HG03066 (cell line): ENCODE data around the gene FN3KRP.
A peak's percentile ranks its signal among the peaks of the same experiment; 100 is the strongest.

ENCODE experiments used
- ATAC-seq: cut with Tn5 transposase; IDR thresholded peaks from one replicate; pipeline ENCODE4 v1.9.1; 2021; ENCODE audit warnings: low read depth; ENCODE audit not compliant: unreplicated experiment

The FN3KRP gene, protein sequence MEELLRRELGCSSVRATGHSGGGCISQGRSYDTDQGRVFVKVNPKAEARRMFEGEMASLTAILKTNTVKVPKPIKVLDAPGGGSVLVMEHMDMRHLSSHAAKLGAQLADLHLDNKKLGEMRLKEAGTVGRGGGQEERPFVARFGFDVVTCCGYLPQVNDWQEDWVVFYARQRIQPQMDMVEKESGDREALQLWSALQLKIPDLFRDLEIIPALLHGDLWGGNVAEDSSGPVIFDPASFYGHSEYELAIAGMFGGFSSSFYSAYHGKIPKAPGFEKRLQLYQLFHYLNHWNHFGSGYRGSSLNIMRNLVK

DNA sequence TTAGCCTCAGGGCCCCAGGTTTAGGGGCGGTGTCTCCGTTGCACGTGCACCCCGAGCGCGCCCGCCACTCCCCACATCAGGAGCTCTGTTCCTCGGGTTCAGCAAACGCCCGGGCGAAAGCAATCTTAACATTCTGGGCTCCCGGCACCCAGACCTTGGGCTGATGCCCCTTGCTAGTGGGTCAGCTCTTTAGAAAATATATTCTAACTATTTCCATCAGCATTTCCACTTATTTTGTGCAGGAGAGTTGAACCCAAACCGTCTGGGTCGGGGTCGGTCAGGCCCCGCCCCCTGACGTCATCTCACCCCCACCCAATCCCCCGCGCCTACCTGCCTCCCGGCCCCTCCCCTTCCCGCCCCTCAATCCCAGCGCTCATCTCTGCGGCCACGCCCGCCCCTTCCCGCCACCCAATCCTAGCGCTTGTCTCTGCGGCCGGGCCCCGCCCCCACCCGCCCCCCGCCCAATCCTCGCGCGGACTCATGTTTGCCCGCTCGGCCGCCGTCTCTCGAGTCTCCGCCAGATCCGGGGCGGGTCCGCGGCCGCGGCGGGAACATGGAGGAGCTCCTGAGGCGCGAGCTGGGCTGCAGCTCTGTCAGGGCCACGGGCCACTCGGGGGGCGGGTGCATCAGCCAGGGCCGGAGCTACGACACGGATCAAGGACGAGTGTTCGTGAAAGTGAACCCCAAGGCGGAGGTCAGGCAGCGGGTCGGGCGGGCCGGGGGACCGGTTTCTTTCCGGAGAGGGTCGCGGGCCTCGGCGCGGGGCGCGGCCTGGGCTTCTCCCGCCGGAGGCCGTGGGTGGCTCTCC, at the start of gene FN3KRP:
TSS of gene FN3KRP (plus strand) at position 504 of the 808 bp plus-strand sequence. CDS start at position 554, 50 bp downstream.
- ATAC-seq, result peak; percentile 64

DNA sequence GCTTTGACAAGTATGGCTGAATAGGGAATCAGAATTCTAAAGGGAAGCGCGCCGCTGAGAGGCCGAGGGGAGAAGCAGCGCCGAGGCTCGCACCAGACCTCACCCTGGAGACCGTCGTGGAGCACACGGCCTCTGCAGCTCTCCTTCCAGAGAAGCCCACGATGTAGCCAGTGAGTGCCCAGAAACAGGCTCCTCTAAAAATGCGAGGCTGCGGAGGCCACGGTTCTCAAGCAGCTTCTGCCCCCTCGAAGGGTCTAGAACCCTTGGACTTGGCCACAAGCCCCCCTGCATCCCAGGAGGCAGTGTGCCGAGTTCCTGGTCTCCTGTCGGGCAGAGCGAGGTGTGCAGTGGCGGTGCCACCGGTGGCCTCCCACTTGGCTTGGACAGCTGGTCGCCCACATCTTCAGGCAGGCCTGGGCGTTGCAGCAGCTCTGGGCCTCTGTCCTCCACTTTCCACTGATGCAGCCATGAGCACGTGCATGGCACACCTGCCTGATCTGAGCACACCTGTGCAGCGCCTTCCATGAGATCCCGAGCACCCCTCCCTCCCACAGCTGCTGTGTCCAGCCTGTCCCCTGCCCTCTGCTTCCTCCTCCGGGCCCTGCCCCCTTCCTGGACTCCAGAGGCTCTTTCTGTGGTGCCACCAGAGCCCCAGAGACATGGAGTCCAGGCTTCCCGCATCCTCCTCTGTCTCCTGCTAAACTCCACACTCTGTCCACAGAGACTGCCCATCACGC, 49.4 kb upstream of the FN3KRP start:
- ATAC-seq, result no peak

DNA sequence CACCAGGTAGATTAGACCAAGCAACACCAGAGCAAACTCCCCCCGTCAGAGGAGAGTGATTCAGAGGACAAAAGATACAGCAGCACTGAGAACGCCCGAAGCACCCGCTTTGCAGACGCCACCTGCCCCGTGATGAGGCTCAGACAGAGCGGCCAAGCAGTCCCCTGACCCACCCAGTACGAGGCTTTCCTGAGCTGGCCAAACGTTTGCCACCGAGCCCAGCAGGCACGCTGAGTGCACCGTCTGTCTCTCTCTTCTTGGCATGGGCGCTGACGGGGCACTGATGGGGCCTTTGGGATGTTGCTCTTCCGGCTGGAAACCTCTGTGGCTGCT, 48.9 kb upstream of the FN3KRP start:
- no peak for ATAC-seq

DNA sequence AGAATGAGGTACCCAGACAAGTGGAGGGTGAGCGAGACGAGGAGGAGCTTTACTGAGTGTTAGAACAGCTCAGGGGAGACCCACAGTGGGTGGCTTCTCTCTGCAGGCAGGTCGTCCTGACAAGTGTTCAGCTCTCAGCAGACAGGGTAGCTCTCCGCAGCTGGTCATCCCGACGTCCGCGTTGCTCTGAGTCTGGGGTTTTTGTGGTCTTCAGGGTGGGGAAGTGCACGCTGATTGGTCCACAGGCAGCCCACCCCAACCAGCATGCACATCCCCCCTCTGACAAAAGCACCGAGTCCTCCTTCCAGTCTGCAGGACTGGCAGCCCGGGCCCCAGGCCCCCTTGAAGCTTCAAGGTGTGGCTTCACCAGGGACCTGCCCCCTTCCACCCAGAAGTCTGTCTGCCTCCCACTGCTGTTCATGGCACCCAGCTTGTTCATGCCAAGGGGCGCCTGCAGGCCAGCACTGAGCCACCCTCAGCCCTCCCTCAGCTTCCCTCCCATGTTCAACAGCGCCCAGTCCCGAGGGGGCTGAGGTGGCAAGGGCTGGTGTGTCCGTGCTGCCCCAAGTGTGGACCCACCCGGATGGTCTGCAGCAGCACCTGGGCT, 48.4 kb upstream of the FN3KRP start:
- ATAC-seq, result no peak

DNA sequence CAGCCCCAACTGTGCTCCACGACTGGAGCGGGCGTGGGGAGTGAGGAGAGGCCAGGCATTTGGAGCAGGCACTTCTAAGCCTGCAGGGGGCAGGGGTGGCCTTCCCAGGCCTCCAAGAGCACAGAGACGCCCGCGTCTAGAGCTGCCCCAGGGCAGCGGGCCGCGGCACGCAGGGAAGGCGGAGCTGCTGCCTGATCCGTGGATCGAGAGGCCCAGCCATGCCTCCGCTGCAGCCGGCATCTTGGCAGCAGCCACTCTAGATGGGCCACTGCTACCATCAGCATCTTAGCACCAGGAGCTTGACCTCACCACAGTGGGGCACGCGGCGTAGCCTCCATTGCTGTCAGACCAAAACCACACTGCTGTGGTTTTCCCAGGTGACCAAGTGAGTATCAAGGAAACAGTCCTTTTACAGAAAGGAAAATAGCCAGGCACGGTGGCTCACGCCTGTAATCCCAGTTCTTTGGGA, 47.8 kb upstream of the FN3KRP start:
- ATAC-seq, result peak; percentile 63

DNA sequence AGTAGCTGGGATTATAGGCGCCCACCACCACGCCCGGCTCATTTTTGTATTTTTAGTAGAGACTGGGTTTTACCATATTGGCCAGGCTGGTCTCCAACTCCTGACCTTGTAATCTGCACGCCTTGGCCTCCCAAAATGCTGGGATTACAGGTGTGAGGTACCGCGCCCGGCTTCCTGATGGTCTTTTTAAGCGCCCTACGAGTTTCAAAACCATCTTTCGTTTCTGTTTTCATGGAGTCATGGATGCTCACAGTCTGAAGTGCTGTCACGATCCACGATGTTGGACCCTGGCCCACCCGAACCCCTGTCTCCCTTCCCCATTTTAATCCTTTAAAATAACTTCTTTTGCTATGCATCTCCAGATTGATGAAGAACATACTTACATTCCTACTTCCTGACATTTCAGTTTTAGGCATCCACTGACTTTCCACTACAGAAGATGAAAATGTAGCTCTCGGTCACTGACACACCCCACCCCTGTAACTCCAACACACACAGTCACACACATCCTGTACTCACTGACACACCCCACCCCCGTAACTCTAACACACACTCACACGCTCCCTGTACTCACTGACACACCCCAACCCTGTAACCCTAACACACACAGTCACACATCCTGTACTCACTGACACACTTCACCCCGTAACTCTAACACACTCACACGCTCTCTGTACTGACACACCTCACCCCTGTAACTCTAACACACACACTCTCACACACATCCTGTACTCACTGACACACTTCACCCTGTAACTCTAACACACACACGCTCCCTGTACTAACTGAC, 45.6 kb upstream of the FN3KRP start:
- no peak for ATAC-seq

DNA sequence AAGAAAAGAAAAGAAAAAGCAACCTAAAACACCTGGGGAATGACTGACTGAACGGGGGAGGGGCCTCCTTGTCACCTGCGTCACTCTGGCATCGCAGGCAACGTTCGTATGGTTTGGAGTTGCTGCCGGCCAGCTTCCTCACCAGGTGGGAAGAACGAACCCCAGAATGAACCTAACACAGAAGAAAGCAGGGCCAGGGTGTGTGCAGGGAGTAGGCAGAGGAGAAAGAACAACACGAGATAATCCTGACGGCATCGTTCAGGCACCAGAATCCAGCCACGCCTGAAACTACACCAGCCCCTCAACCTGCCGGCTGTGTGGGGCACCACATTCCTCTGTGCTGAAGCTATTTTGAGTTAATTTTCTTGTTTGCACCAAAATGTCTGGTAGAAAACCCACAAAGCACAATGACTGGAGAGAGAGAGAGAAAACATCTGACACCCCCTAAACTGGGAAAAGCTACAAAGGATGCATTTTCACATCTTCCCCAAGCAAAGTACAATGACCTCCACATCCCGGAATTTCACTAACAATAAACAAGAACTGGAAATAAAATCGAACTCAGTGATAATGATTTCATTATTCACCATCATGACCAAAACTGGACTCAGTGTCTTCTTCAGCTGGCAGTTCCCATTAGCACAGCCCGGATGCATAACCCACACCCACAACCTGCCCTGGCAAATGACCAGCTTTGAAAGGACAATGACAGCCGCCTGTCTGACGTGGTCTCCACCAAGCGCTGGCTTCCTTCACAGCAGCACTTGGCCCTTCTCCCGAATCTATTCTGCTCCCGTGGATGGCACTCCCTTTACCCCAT, 41.6 kb upstream of the FN3KRP start:
- no peak for ATAC-seq

DNA sequence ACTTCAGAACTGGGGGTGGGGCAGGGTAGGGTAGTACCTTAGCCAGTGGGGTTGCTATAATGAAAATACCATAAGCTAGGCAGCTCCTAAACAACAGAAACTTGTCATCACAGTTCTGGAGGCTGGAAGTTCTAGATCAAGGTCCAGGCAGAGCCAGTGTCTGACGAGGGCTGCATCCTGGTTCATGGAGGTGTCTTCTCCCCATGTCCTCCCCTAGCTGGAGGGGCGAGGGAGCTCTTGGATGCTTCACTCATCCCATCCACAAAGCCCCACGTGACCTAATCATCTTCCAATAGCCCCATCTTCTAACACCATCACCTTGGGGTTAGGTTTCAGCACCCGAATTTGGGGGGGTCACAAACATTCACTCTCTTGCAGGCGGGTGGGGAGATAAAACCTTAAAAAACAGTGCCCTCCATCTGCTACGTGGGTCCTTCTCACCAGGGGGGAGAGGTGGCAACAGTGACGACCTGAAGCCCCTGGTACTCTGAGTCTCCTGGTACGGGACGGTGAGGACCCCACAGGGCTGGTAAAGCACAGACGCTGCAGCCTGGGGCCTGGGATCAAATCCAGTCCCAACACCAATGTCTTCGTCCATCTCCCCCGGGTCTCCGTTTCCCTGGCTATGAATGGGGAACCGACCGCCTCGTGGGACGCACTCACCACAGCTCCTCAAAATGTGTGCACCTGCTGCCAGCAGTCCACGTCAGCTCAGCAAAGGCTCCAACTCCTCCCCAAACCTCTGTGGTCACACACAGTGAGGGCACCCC, 40.8 kb upstream of the FN3KRP start:
- no peak for ATAC-seq

DNA sequence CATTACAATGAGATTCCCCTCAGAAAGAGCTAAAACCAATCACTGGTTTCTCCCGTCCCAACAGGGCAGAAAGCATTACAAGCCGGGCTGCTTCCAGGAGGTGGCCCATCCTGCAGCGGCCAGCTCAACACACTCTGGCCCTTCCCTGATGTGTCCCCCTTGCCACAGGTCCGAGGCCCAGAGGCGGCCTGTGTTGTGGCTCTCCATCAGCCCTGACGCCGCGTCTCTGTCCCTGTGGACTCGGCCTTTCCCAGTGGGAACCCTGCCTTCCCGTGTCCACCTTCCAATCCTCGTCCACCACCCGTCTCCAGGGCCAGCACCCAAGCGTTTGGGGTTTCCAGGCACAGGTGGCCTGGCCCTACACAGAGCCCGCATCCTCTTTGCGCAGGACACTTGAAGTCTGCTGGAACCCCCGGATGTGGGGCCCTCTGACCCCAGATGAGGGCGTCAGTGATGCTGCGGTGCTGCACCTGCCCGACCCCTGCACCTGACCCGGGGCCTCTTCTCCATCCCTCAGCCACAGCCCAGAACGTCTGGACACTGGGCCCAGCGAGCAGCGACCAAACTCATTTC, 39.1 kb upstream of the FN3KRP start:
- ATAC-seq, result no peak

DNA sequence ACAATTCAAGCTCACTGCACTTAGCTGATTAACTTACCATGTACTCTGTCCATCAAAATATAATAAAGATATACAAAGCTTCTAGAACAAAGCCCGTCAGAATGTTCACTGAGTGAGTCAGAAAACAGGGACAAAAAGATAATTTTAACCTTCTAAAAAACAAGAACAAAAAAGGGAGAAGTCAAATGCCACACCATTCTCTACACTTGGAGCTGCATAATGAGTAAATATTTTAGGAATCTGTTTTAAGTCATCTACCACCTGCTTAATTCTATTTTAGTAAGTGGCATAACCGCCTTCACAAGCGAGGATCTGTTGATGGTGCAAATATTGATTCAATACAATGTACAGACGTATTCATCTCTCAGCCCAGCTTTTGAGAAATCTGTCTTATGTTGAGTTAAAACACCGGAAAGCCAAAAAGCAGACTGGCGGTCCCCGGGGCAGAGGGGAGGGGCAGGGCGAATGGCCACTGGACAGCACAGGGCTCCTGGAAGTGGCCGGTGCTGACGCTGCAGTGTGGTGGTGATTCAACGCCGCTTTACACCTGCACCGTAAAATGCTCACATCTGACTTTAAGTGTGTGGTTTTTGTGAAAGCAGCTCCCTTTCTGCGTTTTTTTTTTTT, 38.1 kb upstream of the FN3KRP start:
- ATAC-seq, result no peak

DNA sequence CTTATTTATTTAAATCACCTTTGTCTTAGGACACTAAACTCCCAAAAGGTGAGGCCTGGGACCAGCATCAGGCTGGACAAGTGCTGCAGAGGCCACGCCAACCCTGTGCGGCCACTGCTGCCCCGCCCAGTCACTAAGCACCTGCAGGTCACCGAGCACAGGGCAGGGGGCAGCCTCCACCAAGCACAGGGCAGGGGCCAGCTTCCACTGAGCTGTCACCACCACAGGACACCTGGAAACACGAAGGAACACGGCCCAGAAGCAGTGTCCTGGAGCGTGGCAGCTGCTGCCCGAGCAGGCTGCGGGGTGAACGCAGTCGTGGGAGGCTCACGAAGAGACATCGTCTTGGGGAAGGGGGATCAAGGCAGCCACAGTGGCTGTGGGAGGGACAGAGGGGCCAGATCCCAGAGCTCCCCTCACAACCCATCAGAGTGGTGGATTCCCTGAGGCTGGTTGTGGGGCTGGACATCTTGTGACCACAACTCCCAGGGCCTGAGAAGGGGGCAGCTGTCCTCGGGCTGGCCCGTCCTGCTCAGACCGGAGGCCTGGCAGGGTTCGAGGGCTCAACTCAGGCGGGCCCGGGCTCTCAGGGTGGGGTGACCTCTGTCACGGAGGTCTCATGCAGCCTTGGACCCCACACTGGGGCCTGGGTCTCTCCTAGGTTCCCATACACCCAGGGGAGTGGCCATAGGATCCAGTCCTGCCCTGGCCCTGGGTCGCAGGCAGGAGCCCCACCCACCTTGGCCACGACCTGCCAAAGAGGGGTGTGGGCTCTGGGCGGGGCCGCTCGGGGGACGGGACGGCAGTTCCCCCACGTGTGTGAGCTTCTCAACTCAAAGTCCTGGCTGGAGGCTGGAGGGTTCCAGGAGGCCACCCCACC, 36.7 kb upstream of the FN3KRP start:
- ATAC-seq, result no peak

DNA sequence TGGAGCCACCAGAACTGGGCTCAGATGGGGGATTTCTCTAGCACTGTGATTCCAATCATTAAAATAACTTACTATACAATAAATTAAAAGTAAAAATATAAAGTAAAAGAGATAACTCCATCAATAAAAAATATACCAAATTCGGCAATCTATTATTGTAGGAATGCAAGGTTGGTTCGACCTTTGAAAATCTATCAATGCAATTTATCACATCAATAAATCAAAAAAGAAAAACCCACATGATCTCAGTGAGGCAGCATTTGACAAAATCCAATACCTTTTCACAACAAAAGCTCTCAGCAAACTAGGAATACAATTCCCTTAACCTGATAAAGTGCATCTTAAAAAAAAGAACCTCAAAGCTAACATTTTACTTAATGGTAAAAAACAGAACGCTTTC, 35.0 kb upstream of the FN3KRP start:
- ATAC-seq, result no peak

DNA sequence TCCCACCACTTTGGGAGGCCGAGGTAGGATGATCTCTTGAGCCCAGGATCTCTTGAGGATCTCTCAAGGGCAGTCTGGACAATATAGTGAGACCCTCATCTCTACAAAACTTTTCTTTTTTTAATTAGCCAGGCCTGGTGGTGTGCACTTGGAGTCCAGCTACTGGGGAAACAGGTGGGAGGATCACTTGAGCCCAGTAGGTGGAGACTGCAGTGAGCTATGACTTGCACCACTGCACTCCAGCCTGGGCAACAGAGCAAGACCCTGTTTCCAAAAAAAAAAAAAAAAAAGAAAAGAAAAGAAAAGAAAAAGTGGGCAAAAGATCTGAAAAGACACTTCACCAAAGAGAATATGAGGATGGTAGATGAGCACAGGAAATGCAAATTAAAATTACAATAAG, 33.0 kb upstream of the FN3KRP start:
- no peak for ATAC-seq

DNA sequence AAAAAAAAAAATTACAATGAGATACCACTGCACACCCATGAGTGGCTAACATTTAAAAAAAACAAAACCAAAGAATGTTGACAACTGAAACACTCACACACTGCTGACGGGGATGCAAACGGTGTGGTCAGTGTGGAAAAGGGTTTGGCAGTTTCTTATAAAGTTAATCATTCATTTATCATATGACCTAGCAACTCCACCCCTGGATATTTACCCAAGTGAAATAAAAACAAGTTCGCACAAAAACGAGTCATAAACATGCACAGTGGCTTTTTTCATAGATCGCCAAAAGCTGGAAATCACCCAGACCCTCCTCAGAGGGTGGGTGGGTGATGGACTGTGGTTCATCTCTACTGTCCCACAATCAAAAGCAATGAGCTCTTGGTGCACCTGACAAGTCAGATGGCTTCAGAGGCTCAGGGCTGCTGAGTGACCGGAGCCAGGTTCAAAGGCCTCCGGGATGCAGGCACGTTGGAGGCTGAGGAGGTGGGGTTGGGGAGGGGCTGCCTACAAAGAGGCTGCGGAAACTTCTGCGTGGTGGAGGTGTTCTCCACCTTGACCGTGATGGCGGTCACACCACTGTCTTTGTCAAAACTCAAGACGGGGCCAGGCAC, 32.2 kb upstream of the FN3KRP start:
- no peak for ATAC-seq

DNA sequence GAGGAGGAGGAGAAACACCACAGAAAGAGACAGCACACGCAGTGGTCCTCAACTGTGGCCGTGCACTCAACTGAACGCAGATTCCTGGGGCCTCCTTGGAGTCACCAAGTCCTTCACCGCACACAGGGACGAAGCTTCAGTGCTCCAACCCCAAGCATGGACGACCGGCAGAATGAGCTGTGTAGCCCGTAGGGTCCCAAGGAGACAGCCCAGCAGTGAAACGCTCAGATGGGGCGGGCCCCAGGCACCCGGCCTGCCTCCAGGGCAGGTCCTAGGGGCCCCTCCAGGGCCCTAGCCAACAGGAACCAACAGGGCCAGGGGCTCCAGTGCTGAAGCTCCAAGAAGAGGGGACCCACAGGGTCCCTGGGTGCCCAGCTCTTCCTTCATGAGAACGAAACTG, 31.2 kb upstream of the FN3KRP start:
- ATAC-seq, result no peak
